ENCODE data around the gene TMEM141. TPM values are rescaled to one million over a fixed set of nuclear protein-coding genes. Genes with fewer than 3 reads are reported as not detected.

Gene TMEM141
- 100 to 1,000 TPM in 1 of 9 donors, 10 to 100 TPM in 8; 45.6 to 122 (median 63.3) TPM for total RNA-seq
- 100 to 1,000 TPM in 1 of 2 donors, 10 to 100 TPM in 1; 86.1 to 116 TPM for polyA plus RNA-seq
- long read RNA-seq, donor 1, transcript TMEM141-201 (5 exons, 768 nt): major isoform, 16 of 23 reads
- long read RNA-seq, donor 1, partial matches to known transcripts: 1 of 23 reads
- long read RNA-seq, donor 1, other reads (novel, unspliced or antisense): 2 of 23 reads
- long read RNA-seq, donor 2, transcript TMEM141-201 (5 exons, 768 nt): major isoform, 16 of 22 reads
- long read RNA-seq, donor 2, partial matches to known transcripts: 0 of 22 reads
- long read RNA-seq, donor 2, other reads (novel, unspliced or antisense): 2 of 22 reads
- long read RNA-seq, donor 3, transcript TMEM141-201 (5 exons, 768 nt): major isoform, 10 of 14 reads
- long read RNA-seq, donor 3, partial matches to known transcripts: 2 of 14 reads
- long read RNA-seq, donor 3, other reads (novel, unspliced or antisense): 1 of 14 reads

- WGBS, 4 donors: 0 to 1% (median 1%) methylated on average over 11 to 70 of the region's 70 CpGs
- Histone ChIP-seq H3K9me3 (no peaks in the 10 kb centered on the region), H3K4me1 (peaks cover 6 to 56% (median 27%) of the 10 kb centered on the region in 12 donors), H3K36me3 (peaks cover 0 to 14% (median 0%) of the 10 kb centered on the region in 9 donors), H3K27me3 (no peaks in the 10 kb centered on the region), H3K27ac (peak within 1 kb of the TSS; percentile 92 to 99 (median 96)), H3K4me3 (peak within 1 kb of the TSS; percentile 68 to 94 (median 82))
- no peak for TF ChIP-seq CTCF (IDR thresholded peaks at IDR 0.05)
- TF ChIP-seq POLR2A (IDR thresholded peaks at IDR 0.05): peak in 1 of 2 donors; percentile 82
- intact Hi-C loops (cut with DNase I): loop anchor here in 7 of 10 donors (1.0 to 10.0 kb wide), 8 partner anchors 54 to 308 kb away; partner anchors contain the start of genes PHPT1 (in 6 of the 7), FBXW5 (in 5 of the 7), AJM1 (in 2 of the 7) and C8G (in 2 of the 7)
- peak; percentile 100 for DNase-seq
- peak; percentile 95 to 96 (median 96) for ATAC-seq
These were observed at the start of gene TMEM141 for GRCh38 chr9:136790640-136791515. Gene TMEM141 (plus strand): TSS chr9:136791344. CDS start chr9:136791371, 27 bp downstream.

GRCh38 chr9:136741883-136742571 is 49.1 kb upstream of the TMEM141 start:
- Histone ChIP-seq H3K27ac (peak overlapping the region in 5 of 12 donors; percentile 22 to 62 (median 47)), H3K36me3 (no peaks in the 10 kb centered on the region), H3K9me3 (no peaks in the 10 kb centered on the region), H3K27me3 (peaks cover 0 to 19% (median 0%) of the 10 kb centered on the region in 9 donors), H3K4me3 (peak overlapping the region in 10 of 12 donors; percentile 2 to 55 (median 18)), H3K4me1 (peaks cover 0 to 36% (median 18%) of the 10 kb centered on the region in 12 donors)
- intact Hi-C loops (cut with DNase I): no loop called here
- DNase-seq (no peak), ATAC-seq (peak in 3 of 4 donors; percentile 14 to 20 (median 16))
- TF ChIP-seq POLR2A (IDR thresholded peaks at IDR 0.05): peak in 1 of 2 donors; percentile 43
- no peak for TF ChIP-seq CTCF (IDR thresholded peaks at IDR 0.05)
- 51 to 67% (median 60%) methylated on average over 23 to 32 of the region's 32 CpGs for WGBS, 4 donors

GRCh38 chr9:136742591-136743391 is 48.4 kb upstream of the TMEM141 start, which contains the start of gene LCN10:
Gene LCN10 (minus strand): TSS chr9:136742940. CDS start chr9:136742903, 37 bp downstream.
- TF ChIP-seq POLR2A (IDR thresholded peaks at IDR 0.05): no peak
- TF ChIP-seq CTCF (IDR thresholded peaks at IDR 0.05): peak in 5 of 12 donors; percentile 14 to 41 (median 26)
- ATAC-seq: no peak
- Histone ChIP-seq H3K4me3 (peak within 1 kb of the TSS in 10 of 12 donors; percentile 2 to 55 (median 18)), H3K27me3 (peaks cover 0 to 19% (median 0%) of the 10 kb centered on the region in 9 donors), H3K27ac (peak within 1 kb of the TSS in 5 of 12 donors; percentile 22 to 62 (median 47)), H3K36me3 (no peaks in the 10 kb centered on the region), H3K4me1 (peaks cover 0 to 44% (median 18%) of the 10 kb centered on the region in 12 donors), H3K9me3 (no peaks in the 10 kb centered on the region)
- intact Hi-C loops (cut with DNase I): no loop called here
- 73 to 85% (median 75%) methylated on average over 12 to 25 of the region's 25 CpGs for WGBS, 4 donors
- peak in 1 of 5 donors; percentile 57 for DNase-seq

Data from heart left ventricle (tissue), 16 donors.